KBM-7 (cell line): Measurements from ENCODE around the gene GP1BB.
A peak's percentile ranks its signal among the peaks of the same experiment; 100 is the strongest.
"Not testable (repeated sequence)": the region's sequence is repeated elsewhere in the genome, so short reads cannot be mapped to it uniquely, and the experiment has no call there.

Experiments used
- DNase-seq: peaks from one replicate; pipeline ENCODE4 v3.0.0-alpha.2; 2015
- in situ Hi-C: fragments of 300-500 bp; cut with MboI; formaldehyde crosslinking; loops from 2 replicates; pipeline ENCODE4 v1.14.3; 2020; ENCODE audit warnings: low sequenced_read_pairs, low pct_unique_long_range_greater_than_20kb, mixed read lengths

Gene GP1BB

DNA sequence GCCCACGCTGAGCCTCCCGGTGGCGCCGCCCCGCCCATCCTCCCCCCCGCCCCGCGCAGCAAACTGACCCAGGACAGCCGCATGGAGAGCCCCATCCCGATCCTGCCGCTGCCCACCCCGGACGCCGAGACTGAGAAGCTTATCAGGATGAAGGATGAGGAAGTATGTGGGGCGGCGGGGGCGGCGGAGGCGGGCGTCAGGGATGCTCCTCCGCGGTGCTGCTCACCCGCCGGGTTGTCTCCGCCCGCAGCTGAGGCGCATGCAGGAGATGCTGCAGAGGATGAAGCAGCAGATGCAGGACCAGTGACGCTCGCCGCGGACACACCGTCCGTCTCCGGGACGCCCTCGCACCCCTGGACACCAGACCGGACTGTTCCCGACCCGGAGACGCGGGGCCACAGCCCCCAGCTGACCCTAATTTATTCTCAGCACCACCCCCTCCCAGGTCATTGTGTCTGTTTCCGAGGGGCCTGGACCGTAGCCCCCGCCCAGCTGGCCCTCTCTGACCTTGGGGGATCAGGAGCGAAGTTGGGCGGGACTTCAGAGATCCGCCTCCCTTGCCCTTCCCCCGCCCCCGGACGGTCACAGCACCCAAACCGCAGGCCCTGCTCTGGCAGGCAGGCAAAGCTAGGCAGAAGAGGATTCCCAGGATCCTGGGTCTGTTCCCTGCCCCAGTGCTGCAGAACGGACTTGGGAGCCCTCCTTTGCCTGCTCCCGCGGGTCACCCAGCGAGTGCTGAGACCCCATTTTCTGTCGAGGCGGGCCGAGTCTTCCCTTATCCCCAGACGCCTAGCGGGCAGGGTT lies 959 bp upstream of the GP1BB start:
- DNase-seq: no peak
- in situ Hi-C loops: no loop called here

DNA sequence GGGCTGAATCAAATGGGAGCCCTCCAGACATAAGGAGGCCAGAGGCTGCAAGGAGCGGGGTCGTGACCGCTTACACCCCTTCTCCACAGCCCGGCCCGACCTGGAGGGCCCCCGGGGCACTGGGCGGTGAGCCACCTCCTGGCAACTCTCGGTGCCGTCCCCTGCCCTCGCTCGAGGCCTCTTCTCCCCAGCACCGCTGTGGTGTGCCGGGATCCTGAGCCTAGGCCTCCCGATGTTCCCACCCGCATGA lies 432 bp upstream of the GP1BB start:
- DNase-seq: no peak
- in situ Hi-C loops: no loop called here

DNA sequence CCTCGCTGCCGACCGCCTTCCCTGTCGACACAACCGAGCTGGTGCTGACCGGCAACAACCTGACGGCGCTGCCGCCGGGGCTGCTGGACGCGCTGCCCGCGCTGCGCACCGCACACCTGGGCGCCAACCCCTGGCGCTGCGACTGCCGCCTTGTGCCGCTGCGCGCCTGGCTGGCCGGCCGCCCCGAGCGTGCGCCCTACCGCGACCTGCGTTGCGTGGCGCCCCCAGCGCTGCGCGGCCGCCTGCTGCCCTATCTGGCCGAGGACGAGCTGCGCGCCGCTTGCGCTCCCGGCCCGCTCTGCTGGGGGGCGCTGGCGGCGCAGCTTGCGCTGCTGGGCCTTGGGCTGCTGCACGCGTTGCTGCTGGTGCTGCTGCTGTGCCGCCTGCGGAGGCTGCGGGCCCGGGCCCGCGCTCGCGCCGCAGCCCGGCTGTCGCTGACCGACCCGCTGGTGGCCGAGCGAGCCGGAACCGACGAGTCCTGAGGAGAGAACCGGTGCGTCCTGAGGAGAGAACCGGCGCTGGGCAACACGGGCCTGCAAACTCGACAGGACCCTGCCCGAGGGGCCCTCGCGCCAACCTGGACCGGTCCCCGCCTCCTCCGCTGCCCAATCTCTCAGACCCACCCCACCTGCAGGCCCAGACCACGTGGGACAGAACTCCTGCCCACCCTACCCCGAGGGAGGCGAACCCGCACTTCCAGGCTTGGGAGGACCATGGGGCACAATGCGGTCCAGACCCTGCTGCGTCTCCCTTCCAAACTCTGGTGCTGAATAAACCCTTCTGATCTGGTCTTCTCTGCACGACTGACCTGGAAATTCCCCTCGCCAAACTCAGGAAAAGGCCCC lies 866 bp downstream of the GP1BB start:
- peak; percentile 70 for DNase-seq
- in situ Hi-C loops: no loop called here

DNA sequence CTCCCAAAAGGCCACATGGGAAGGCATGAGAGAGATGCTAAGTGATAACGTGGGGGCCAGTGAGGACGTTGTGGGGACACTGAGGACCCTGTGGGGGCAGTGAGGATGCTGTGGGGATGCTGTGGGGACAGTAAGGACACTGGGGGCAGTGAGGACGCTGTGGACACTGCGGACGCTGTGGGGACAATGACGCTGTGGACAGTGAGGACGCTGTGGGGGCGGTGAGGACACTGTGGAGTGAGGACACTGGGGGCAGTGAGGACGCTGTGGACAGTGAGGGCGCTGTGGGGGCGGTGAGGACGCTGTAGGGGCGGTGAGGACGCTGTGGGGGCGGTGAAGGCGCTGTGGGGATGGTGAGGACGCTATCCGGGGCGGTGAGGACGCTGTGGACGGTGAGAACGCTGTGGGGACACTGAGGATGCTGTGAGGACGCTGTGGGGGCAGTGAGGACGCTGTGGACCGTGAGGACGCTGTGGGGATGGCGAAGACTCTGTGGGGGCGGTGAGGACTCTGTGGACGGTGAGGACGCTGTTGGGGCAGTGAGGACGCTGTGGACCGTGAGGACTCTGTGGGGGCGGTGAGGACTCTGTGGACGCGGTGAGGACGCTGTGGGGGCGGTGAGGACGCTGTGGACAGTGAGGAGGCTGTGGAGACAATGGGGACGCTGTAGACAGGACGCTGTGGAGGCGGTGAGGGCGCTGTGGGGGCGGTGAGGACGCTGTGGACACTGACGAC lies 1.8 kb downstream of the GP1BB start:
- in situ Hi-C loops: no loop called here
- DNase-seq: no peak

DNA sequence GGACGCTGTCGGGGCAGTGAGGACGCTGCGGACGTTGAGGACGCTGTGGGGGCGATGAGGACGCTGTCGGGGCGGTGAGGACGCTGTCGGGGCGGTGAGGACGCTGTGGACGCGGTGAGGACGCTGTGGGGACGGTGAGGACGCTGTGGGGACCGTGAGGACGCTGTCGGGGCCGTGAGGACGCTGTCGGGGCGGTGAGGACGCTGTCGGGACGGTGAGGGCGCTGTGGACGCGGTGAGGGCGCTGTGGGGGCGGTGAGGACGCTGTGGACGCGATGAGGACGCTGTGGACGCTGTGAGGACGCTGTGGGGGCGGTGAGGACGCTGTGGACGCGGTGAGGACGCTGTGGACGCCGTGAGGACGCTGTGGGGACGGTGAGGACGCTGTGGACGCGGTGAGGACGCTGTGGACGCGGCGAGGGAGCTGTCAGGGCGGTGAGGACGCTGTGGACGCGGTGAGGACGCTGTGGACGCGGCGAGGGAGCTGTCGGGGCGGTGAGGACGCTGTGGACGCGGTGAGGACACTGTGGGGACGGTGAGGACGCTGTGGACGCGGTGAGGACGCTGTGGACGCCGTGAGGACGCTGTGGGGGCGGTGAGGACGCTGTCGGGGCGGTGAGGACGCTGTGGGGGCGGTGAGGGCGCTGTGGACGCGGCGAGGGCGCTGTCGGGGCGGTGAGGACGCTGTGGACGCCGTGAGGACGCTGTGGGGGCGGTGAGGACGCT lies 2.9 kb downstream of the GP1BB start:
- in situ Hi-C loops, DNase-seq: not testable (repeated sequence)

DNA sequence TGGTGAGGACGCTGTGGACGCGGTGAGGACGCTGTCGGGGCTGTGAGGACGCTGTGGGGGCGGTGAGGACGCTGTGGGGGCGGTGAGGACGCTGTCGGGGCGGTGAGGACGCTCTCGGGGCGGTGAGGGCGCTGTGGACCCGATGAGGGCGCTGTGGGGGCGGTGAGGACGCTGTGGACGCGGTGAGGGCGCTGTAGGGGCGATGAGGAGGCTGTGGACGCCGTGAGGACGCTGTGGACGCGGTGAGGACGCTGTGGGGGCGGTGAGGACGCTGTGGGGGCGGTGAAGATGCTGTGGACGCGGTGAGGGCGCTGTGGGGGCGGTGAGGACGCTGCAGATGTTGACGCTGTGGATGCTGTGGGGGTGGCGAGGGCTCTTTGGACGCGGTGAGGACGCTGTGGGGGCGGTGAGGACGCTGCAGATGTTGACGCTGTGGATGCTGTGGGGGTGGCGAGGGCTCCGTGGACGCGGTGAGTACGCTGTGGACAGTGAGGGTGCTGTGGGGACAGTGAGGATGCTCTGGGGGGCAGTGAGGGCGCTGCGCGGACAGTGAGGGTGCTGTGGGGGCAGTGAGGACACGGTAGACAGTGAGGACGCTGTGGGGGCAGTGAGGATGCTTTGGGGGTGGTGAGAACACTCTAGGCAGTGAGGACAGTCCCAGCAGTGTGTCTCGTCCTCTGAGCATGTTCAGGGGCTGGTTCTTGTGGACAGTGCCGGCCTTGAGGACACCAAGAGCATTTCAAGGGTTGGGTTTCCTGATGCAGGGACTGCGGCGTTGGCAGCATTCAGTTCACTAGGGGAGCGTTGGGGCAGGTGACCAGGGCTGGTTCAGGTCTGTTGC lies 4.2 kb downstream of the GP1BB start:
- in situ Hi-C loops: no loop called here
- no peak for DNase-seq

DNA sequence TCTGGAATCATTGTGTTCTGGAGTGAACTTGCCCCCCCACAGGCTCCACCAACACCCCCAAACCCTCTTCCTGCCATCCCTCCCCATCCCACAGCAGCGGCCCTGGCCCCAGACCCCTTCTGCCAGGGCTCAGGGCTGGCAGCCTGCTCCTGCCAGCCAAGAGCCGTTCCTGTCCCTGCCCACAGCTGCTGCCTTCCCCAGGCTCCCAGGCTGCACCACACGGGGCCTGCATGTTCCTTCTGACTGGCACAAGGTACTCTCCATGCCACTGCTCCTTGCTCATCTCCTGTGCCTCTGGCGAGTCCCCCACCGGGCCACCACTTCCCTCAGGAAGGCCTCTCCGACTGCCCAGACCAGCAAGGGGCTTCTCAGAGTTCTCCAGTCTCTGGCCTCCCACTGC lies 4.9 kb downstream of the GP1BB start:
- no peak for DNase-seq
- in situ Hi-C loops: no loop called here

DNA sequence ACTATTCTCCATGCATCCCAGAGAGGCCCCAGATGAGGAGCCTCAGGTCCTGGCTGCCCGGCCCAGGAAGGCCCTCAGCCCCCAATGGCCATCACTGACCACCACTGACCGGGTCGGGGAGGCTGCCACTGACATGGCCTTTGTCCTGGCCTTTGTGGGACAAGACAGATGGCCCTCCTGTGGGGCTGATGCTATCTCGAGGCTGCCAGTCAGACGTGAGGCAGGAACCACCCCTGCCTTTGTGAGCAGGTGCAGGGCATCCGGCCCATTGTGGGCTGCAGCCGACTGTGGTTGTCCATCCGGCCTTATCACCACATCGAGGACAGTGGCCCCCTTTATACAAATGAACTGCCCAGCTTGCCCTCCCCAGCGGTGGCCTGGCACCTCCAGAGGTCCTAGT lies 5.5 kb downstream of the GP1BB start:
- in situ Hi-C loops: no loop called here
- DNase-seq: no peak

DNA sequence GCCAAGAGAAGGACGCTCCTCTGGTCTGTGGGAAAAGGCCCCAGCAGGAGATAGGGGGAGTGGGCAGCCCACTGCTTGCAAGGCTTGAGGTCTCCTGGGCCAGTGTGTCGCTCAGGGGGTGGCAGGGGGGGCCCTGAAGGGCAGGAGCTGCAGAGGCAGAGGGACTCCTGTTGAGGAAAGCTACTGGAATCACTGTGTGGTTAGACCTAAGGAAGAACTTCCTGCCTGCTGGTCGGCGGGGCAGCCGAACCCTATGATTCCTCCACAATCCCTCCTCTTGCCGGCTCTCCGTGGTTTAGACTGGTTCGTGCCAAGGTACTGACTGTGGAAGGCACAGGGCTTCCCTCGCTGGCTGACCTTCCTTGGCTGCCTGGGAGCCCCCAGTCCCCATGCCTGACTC lies 6.2 kb downstream of the GP1BB start:
- no peak for DNase-seq
- in situ Hi-C loops: no loop called here

DNA sequence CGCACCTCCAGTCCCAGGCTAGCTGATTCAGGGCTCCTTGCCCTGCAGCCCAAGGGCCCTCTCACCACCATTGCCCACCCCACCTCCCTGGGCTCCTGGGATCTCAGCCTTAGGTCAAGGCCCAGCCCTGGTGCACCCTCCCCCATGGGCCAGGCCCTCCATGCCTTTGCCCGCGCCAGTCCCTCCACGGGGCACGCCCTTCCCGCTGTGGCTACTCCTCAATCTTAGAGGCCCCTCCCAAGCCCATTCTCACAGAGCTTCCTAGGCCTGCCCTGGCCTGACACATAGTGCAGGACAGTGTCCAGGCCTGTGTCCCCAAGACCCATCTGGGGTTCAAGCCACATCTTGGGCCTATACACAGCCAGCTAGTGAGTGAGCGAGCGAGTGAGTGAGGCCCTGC lies 6.9 kb downstream of the GP1BB start:
- in situ Hi-C loops: no loop called here
- no peak for DNase-seq

DNA sequence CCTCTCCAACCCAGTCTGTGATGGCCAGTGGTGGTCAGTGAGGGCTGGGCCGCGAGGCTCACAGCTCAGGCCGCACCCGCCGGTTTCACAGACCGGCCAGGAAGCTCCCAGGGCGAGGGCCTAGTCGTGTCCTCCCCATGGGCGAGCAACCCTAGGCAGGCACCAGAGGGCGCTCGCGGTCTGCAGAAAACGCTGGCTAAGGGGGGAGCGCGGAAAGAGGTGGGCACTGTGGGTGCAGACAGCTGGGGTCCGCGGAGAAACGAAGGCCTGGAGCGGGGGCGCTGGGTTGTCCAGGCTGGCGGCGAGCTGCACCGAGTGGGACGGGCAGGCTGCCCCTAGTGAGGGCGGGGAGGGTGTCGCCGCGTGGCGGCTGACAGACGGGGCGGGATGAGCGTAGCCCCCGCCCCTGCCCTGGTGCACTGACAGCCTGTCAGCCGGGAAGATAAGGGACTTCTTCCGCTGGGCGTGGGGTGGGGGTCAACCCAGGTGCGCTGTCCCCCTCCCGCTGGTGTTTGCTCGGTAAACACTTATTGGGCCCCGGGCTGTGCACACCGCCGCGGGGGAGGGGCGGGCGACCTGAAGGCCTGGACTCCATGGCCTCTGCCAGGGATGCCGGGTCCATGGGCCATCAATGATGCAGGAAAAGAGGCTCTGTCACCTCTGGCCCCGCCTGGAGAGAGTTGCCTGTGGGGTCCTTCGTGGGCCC lies 7.5 kb downstream of the GP1BB start:
- peak; percentile 83 for DNase-seq
- in situ Hi-C loops: no loop called here

DNA sequence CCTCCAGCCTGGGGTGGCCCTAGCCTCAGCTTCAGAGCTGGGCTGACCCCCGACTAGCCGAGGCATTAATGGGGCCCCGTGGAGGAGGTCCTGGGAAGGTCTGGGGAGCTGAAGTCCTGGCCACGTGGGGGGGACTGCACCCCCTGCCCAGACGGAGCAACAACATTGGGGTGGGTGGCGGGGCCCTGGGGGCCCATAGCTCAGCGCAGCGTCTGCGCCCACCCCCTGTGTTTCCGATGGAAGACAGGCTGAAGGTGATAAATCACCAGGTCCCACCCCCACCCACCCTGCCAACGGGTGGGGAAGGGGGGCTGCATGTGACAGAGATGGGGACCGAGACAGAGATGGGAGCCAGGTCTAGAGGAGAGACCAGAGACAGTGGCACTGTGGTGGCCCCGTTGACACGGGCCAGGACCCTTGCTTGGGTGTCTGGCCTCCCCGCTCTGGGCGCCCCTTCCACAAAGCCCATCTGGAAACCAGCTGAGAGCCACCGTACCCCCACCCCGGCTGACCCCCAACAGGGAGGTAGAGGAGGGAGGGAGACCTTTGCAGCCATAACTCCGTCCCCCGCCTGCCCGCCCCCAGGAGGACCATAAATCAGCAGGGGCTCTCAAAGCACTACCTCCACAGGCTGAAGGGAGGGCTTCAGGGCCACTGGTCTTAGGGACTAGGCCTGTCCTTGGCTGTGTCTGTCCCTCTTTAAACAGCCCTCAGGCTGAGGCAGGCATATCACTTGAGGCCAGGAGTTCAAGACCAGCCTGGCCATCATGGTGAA lies 8.2 kb downstream of the GP1BB start:
- in situ Hi-C loops: no loop called here
- no peak for DNase-seq

DNA sequence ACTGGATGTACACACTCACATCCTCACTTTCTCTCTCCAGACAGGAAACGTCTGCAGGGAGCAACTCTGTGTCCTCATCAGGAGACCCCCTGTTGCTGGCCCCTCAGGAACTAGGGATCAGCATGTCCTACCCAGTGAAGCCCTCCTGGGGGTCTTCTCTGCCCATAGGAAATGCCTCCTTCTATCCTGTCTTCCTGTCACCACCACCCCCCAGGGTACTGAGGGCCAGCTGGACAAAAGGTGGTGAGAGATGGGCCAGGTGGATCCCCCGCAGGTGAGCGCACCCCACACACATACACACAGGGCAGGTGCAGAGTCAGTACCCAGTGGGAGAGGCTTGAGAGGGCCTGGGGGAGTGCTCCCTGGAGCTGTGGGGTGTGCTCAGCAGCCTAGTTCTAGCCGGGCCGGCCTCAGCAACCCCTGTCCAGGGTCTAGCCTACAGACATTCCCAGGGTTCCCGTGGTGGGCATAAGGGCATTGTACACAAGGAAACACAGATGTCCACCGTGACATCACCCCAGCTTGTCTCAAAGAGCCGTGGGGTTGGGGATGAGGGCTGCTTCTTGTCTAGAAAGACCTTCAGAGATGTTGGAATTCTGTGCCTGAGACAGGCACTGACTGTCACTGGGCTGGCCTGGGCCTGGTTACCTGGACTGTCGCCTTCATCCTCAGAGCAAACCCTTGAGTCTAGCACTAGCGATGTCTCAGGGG lies 9.2 kb downstream of the GP1BB start:
- in situ Hi-C loops: no loop called here
- DNase-seq: no peak

DNA sequence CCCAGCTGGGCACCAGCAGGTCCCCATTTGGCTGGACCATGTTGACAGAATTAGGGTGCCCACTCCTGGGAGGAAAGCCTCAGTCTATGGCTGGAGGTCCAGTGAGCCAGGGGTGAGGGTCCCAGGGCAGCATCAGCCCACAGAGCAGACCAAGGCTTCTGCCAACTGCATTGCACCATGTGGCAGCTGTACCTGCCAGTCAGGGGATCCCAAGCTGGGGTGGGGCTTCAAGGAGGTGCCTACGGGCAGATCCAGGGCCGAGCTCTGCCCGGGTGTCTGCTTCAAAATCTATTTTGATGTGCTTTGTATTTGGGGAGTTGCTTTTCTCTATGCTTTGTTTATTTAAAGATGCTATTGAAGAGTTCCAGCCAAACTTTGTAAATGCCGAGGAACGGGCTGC lies 10.4 kb downstream of the GP1BB start:
- DNase-seq: no peak
- in situ Hi-C loops: no loop called here

DNA sequence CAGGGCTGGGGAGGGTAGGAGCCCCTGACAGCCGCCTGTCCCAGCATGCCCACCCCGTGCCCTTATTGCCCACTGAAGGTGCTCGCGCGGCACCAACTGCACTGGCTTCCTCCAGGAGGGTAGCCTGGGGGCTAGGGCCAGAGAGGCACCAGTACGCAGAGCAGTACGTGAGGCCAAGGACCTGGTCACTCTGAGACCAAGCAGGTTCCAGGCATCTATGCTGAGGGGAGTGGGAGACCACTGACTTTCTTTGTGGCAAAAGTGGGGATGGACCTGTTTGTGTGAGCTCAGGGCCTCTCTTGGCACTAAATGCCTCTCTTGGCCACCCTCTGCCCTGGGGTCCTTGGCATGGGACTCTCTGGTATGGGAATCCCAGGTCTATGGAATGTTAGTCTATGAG lies 10.8 kb downstream of the GP1BB start:
- in situ Hi-C loops: no loop called here

DNA sequence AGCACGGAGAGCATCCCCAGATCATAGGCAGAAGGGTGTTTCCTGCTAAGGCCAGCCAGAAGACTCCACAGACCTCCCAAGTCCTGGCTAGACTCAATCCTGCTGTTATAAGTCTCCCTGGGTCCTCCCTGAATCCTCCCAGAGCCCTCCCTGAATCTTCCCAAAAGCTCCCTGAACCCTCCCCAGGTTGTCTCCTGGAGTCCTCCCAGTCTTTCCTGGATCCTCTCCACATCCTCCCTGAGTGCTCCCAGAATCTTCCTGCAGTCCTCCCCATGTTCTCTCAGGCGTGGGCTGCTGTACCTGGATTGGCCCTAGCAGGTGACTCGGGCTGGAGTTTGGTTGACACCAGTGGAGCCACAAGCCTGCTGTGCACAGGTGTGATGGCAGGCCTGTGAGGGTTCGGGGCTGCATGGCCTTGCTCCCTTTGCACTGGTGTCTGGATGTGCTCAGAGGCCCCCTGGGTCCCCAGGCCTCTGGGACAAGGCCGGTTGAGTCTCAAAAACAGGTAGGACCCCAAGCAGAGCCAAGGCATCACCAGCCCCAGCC lies 11.6 kb downstream of the GP1BB start:
- no peak for DNase-seq
- in situ Hi-C loops: no loop called here

More for the DNA sequence above, 10.8 kb downstream of the GP1BB start:
- DNase-seq: no peak
